Measurements from ENCODE around the gene PLEKHG7. TPM values are rescaled to one million over a fixed set of nuclear protein-coding genes. Genes with fewer than 3 reads are reported as not detected.

The PLEKHG7 gene
- total and polyA plus RNA-seq, 2 of the 8 experiments (the other 6 are each of a cell fraction or from before 2014, with no cell fraction given), result not detected

DNA sequence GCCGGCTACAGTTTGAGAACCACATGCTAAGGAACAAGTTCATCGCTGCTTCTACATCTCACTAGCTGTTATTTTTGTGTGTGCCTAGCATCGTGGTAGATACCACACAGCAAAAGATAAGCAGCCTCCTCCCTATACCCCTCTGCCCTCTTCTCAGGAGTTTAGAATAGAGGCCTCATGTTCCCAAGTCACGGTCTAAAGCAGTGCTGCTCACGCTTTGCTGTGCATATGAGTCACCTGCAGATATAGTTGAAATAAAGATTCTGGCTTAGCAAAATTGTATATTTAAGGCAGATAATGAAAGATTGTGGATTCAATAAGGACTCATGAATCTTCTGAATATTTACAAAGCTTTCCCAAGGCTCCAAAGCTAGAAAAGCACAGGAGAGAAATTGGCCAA, 28.0 kb downstream of the PLEKHG7 start (continued):
- no peak for TF ChIP-seq RNF2 (IDR thresholded peaks at IDR 0.05; ENCODE audit: borderline replicate concordance, low read depth, low read length, missing control alignments, poor library complexity, severe bottlenecking)

All from H1 (cell line).